ENCODE data around the gene OR6F1. TPM values are rescaled to one million over a fixed set of nuclear protein-coding genes. Genes with fewer than 3 reads are reported as not detected.

OR6F1 gene
- total and polyA plus RNA-seq, 10 of the 15 experiments (the other 5 are each of a cell fraction or from before 2014, with no cell fraction given), result not detected

DNA sequence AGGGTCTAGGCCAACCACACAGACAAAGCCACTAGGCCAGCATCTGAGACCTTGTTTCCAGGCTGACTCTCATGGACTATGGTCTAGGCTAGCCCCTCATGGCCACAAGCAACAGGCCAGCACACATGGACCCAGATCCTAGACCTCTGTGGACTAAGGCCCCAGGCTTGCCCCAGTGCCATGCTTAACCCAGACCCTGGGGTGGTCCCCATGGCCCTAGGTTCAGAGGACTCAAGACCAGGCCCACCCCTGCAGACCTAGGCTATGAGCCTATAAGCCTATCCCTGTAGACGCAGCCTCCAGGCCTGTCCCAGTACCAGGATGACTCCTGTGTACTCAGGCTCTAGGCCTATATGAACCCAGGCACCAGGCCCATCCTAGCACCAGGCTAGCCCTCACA is 33.4 kb upstream of the OR6F1 start (continued):
- TF ChIP-seq, protein P1, sequence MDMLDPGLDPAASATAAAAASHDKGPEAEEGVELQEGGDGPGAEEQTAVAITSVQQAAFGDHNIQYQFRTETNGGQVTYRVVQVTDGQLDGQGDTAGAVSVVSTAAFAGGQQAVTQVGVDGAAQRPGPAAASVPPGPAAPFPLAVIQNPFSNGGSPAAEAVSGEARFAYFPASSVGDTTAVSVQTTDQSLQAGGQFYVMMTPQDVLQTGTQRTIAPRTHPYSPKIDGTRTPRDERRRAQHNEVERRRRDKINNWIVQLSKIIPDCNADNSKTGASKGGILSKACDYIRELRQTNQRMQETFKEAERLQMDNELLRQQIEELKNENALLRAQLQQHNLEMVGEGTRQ (IDR thresholded peaks at IDR 0.05; ENCODE audit: borderline replicate concordance, low read depth, low read length), result no peak
- TF ChIP-seq ATF7 (IDR thresholded peaks at IDR 0.05; ENCODE audit: low read depth) (no peak), ZNF384 (IDR thresholded peaks at IDR 0.05; ENCODE audit: borderline replicate concordance, low read depth, low read length) (no peak), BRCA1 (IDR thresholded peaks at IDR 0.05; ENCODE audit: low read depth, low read length) (no peak), HDGF (IDR thresholded peaks at IDR 0.05) (no peak)
- TF ChIP-seq, protein P2, sequence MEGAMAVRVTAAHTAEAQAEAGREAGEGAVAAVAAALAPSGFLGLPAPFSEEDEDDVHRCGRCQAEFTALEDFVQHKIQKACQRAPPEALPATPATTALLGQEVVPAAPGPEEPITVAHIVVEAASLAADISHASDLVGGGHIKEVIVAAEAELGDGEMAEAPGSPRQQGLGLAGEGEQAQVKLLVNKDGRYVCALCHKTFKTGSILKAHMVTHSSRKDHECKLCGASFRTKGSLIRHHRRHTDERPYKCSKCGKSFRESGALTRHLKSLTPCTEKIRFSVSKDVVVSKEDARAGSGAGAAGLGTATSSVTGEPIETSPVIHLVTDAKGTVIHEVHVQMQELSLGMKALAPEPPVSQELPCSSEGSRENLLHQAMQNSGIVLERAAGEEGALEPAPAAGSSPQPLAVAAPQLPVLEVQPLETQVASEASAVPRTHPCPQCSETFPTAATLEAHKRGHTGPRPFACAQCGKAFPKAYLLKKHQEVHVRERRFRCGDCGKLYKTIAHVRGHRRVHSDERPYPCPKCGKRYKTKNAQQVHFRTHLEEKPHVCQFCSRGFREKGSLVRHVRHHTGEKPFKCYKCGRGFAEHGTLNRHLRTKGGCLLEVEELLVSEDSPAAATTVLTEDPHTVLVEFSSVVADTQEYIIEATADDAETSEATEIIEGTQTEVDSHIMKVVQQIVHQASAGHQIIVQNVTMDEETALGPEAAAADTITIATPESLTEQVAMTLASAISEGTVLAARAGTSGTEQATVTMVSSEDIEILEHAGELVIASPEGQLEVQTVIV (IDR thresholded peaks at IDR 0.05; ENCODE audit: borderline replicate concordance, partially characterized antibody), result no peak
- TF ChIP-seq, protein P3, sequence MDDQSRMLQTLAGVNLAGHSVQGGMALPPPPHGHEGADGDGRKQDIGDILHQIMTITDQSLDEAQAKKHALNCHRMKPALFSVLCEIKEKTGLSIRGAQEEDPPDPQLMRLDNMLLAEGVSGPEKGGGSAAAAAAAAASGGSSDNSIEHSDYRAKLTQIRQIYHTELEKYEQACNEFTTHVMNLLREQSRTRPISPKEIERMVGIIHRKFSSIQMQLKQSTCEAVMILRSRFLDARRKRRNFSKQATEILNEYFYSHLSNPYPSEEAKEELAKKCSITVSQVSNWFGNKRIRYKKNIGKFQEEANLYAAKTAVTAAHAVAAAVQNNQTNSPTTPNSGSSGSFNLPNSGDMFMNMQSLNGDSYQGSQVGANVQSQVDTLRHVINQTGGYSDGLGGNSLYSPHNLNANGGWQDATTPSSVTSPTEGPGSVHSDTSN (IDR thresholded peaks at IDR 0.05; ENCODE audit: insufficient replicate concordance, low read depth, low read length), result no peak
- TF ChIP-seq, protein P4, sequence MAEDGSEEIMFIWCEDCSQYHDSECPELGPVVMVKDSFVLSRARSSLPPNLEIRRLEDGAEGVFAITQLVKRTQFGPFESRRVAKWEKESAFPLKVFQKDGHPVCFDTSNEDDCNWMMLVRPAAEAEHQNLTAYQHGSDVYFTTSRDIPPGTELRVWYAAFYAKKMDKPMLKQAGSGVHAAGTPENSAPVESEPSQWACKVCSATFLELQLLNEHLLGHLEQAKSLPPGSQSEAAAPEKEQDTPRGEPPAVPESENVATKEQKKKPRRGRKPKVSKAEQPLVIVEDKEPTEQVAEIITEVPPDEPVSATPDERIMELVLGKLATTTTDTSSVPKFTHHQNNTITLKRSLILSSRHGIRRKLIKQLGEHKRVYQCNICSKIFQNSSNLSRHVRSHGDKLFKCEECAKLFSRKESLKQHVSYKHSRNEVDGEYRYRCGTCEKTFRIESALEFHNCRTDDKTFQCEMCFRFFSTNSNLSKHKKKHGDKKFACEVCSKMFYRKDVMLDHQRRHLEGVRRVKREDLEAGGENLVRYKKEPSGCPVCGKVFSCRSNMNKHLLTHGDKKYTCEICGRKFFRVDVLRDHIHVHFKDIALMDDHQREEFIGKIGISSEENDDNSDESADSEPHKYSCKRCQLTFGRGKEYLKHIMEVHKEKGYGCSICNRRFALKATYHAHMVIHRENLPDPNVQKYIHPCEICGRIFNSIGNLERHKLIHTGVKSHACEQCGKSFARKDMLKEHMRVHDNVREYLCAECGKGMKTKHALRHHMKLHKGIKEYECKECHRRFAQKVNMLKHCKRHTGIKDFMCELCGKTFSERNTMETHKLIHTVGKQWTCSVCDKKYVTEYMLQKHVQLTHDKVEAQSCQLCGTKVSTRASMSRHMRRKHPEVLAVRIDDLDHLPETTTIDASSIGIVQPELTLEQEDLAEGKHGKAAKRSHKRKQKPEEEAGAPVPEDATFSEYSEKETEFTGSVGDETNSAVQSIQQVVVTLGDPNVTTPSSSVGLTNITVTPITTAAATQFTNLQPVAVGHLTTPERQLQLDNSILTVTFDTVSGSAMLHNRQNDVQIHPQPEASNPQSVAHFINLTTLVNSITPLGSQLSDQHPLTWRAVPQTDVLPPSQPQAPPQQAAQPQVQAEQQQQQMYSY (CRISPR knock-in tag; IDR thresholded peaks at IDR 0.05), result no peak

All from GM12878 (cell line).